T-helper 2 cell treated with Interferon-gamma antibody and Interleukin-4, amounts not matched to agents 5 μg/mL and 100 μg/mL, for 36 hours (primary cell): ENCODE data around the gene MTURN.

Experiments
- DNase-seq: peaks from one replicate; pipeline ENCODE4 v3.0.0; 2021; ENCODE audit warnings: low spot score
- H3K27ac Mint-ChIP-seq: one replicate; pipeline ENCODE4 v1.8.0; 2021; ENCODE audit warnings: mild to moderate bottlenecking, mixed read lengths
- H3K27me3 Mint-ChIP-seq: one replicate; pipeline ENCODE4 v1.8.0; 2021; ENCODE audit warnings: low read depth, mixed read lengths
- H3K36me3 Mint-ChIP-seq: one replicate; pipeline ENCODE4 v1.8.0; 2021; ENCODE audit warnings: low read depth, mixed read lengths
- H3K4me1 Mint-ChIP-seq: one replicate; pipeline ENCODE4 v1.8.0; 2021; ENCODE audit warnings: low read depth, mixed read lengths
- H3K4me3 Mint-ChIP-seq: one replicate; pipeline ENCODE4 v1.8.0; 2022; ENCODE audit warnings: mild to moderate bottlenecking, moderate library complexity, mixed read lengths
- H3K9me3 Mint-ChIP-seq: one replicate; pipeline ENCODE4 v1.8.0; 2021; ENCODE audit warnings: mixed read lengths

Gene MTURN

DNA sequence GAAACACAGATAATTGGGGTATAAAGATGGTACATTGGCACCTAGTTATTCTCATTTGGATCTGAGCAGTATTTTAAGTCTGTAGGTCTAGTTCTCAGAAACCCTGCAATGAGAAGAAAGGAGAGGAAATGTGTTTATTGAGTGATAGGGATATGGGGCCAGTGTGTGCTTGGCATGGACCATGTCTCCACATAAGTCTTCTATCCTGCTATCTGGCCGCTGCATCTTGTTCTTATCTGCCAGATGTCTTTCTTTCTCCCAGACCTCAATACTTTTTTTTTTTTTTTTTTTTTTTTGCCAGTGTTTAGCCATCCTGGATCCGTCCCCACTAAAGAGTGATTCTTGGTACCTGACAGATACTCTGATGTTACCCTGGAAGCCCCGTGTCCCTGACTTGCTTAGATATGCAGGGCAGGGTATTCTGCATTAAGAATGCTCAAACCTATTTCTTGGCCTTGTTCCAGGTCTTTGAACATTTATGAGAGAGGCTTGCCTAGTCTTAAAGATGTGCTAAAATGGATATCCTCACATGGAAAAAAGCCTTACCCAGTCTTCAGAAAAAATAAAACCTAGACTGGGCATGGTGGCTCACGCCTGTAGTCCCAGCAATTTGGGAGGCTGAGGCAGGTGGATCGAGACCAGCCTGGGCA, 10.0 kb downstream of the MTURN start:
- Mint-ChIP-seq H3K4me3 (no peak overlapping the region), H3K27ac (no peak overlapping the region), H3K9me3 (no peaks in the 10 kb centered on the region), H3K36me3 (no peaks in the 10 kb centered on the region), H3K27me3 (no peaks in the 10 kb centered on the region), H3K4me1 (peaks cover 11% of the 10 kb centered on the region)
- DNase-seq = no peak

- Mint-ChIP-seq H3K27me3 (no peaks in the 10 kb centered on the region), H3K9me3 (no peaks in the 10 kb centered on the region), H3K27ac (no peak overlapping the region), H3K4me3 (no peak overlapping the region), H3K36me3 (no peaks in the 10 kb centered on the region), H3K4me1 (peaks cover 11% of the 10 kb centered on the region)
- no peak for DNase-seq
Measured at GRCh38 chr7:30145426-30145970, 10.7 kb downstream of the MTURN start.

- no peaks in the 10 kb centered on the region for H3K9me3 Mint-ChIP-seq
- DNase-seq = no peak
- H3K27me3 Mint-ChIP-seq = no peaks in the 10 kb centered on the region
- no peak overlapping the region for H3K27ac Mint-ChIP-seq
- H3K4me1 Mint-ChIP-seq = peaks cover 11% of the 10 kb centered on the region
- no peaks in the 10 kb centered on the region for H3K36me3 Mint-ChIP-seq
- no peak overlapping the region for H3K4me3 Mint-ChIP-seq
Measured at GRCh38 chr7:30146127-30146612, 11.4 kb downstream of the MTURN start.

DNA sequence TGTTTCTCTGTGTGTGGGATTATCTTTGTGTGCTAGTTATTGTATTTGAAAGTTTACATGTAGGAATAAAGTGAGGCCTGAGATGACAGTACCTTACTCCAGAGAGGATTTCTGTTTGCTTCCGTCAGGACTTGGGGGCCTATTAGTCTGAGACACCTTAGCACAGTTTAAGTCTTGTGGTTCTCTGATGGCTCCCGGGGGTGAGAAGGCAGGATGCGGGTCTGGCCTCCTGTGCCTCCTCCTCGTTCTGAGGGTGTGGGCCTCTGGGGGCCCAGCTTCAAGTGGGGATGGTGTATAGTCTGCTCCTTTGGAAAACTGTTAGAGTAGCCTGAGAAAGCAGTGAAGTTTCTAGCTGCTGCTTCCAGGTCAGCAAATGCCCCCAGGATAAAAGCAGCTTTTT, 12.4 kb downstream of the MTURN start:
- Mint-ChIP-seq H3K4me1 (peaks cover 11% of the 10 kb centered on the region), H3K4me3 (no peak overlapping the region), H3K36me3 (no peaks in the 10 kb centered on the region), H3K27me3 (no peaks in the 10 kb centered on the region), H3K9me3 (no peaks in the 10 kb centered on the region), H3K27ac (no peak overlapping the region)
- no peak for DNase-seq

DNA sequence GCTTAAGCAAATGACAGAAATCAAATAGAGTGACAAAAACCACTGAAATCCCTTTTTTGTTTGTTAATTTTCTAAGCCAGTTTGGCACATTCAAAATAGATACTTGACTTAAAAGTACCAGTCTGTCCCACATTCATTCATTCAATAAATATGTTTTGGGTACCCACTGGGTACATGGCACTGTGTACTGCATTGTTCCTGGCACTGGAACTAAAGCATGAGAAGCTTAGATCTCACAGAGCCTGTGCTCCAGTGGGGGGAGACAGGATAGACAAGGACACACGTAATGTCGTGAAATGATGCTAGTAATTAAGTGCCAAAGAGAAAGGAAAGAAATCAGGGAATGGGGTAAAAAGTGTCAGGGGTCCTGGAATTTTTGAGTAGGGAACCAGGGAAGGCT, 13.0 kb downstream of the MTURN start:
- H3K9me3 Mint-ChIP-seq = no peaks in the 10 kb centered on the region
- H3K27me3 Mint-ChIP-seq = no peaks in the 10 kb centered on the region
- DNase-seq = no peak
- H3K27ac Mint-ChIP-seq = no peak overlapping the region
- H3K4me1 Mint-ChIP-seq = peaks cover 11% of the 10 kb centered on the region
- no peaks in the 10 kb centered on the region for H3K36me3 Mint-ChIP-seq
- H3K4me3 Mint-ChIP-seq = no peak overlapping the region

GRCh38 chr7:30148426-30148825, 13.6 kb downstream of the MTURN start:
- Mint-ChIP-seq H3K4me1 (peaks cover 11% of the 10 kb centered on the region), H3K4me3 (peak overlapping the region; percentile 35), H3K9me3 (no peaks in the 10 kb centered on the region), H3K27me3 (no peaks in the 10 kb centered on the region), H3K27ac (peak overlapping the region; percentile 6), H3K36me3 (no peaks in the 10 kb centered on the region)
- DNase-seq = no peak

DNA sequence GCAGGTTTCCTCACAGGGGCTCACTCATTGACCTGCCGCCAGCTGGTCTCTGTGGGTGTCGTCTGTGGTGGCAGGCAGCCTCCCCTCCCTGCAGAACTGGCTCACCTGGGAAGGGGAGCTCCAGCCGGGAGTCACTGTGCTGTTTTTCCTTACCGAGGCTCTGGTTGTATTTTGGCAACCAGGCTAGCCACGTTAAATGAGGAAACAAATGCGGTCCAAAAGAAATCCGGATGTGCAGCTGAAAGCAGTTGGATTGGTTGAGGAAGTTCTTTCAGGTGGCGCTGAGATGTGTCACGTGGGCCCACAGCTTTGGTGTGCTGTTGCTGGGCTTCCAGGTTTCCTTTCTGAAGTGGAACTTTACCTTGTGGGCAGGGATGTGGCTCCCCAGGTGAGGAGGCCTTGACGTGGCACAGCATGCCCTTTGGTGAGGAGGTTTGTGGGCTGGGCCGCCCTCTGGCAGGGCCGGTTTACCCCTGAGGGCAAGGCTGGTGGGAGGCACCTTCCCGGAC, 14.2 kb downstream of the MTURN start:
- no peaks in the 10 kb centered on the region for H3K36me3 Mint-ChIP-seq
- H3K27ac Mint-ChIP-seq = no peak overlapping the region
- H3K4me3 Mint-ChIP-seq = no peak overlapping the region
- no peak for DNase-seq
- H3K27me3 Mint-ChIP-seq = no peaks in the 10 kb centered on the region
- H3K4me1 Mint-ChIP-seq = peaks cover 11% of the 10 kb centered on the region
- no peaks in the 10 kb centered on the region for H3K9me3 Mint-ChIP-seq

- no peak for DNase-seq
- H3K36me3 Mint-ChIP-seq = no peaks in the 10 kb centered on the region
- no peak overlapping the region for H3K27ac Mint-ChIP-seq
- peaks cover 11% of the 10 kb centered on the region for H3K4me1 Mint-ChIP-seq
- no peak overlapping the region for H3K4me3 Mint-ChIP-seq
- no peaks in the 10 kb centered on the region for H3K9me3 Mint-ChIP-seq
- H3K27me3 Mint-ChIP-seq = no peaks in the 10 kb centered on the region
Measured at GRCh38 chr7:30149640-30150272, 15.0 kb downstream of the MTURN start.

- H3K4me1 Mint-ChIP-seq = peaks cover 11% of the 10 kb centered on the region
- no peak overlapping the region for H3K4me3 Mint-ChIP-seq
- H3K27me3 Mint-ChIP-seq = no peaks in the 10 kb centered on the region
- no peaks in the 10 kb centered on the region for H3K9me3 Mint-ChIP-seq
- no peak overlapping the region for H3K27ac Mint-ChIP-seq
- no peak for DNase-seq
- no peaks in the 10 kb centered on the region for H3K36me3 Mint-ChIP-seq
Measured at GRCh38 chr7:30150711-30151110, 15.9 kb downstream of the MTURN start.

DNA sequence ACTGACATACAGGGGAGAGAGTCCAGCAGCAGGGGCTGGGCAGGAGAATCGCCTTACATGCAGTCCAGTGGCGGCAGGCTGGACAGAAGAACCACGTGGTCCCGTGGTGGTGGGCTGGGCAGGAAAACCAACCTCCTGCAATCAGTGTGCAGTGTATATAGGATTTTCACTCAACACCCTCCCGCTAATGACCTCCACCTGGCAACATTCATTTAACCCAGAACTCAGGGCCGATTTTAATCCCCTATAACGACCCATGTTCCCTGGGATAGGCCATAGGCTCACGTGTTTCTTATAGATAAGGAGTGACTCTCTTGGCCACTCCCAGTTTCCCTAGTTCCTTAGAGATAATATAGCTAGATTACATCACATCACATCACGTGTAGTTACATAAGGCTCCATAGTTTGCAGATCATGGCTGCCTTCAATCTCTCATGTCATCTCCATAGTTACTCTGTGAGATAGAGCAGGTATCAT, 19.4 kb downstream of the MTURN start:
- no peaks in the 10 kb centered on the region for H3K27me3 Mint-ChIP-seq
- no peak overlapping the region for H3K4me3 Mint-ChIP-seq
- H3K9me3 Mint-ChIP-seq = no peaks in the 10 kb centered on the region
- no peak for DNase-seq
- peaks cover 12% of the 10 kb centered on the region for H3K4me1 Mint-ChIP-seq
- no peak overlapping the region for H3K27ac Mint-ChIP-seq
- H3K36me3 Mint-ChIP-seq = no peaks in the 10 kb centered on the region

DNA sequence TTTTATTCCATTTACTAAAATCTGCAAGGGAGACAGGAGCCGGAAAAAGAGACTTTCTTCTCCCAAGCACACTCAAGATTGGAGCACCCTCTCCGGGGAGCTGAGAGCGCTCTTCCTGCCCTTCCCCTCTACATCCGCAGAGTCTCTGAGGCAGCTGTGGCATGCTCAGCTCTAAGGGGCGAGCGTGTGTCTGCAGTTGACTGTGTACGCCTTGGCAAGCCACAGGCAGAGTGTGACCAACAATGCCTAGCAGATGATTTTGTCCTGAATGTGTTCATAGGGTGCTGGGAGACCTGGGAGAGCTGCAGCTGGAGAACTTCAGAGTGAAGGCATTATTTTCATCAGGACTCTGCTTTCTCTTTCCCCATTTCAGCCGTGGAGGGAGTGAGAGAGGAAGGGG, 20.7 kb downstream of the MTURN start:
- no peak overlapping the region for H3K4me3 Mint-ChIP-seq
- no peaks in the 10 kb centered on the region for H3K9me3 Mint-ChIP-seq
- H3K27me3 Mint-ChIP-seq = no peaks in the 10 kb centered on the region
- H3K36me3 Mint-ChIP-seq = no peaks in the 10 kb centered on the region
- peaks cover 22% of the 10 kb centered on the region for H3K4me1 Mint-ChIP-seq
- DNase-seq = no peak
- no peak overlapping the region for H3K27ac Mint-ChIP-seq

DNA sequence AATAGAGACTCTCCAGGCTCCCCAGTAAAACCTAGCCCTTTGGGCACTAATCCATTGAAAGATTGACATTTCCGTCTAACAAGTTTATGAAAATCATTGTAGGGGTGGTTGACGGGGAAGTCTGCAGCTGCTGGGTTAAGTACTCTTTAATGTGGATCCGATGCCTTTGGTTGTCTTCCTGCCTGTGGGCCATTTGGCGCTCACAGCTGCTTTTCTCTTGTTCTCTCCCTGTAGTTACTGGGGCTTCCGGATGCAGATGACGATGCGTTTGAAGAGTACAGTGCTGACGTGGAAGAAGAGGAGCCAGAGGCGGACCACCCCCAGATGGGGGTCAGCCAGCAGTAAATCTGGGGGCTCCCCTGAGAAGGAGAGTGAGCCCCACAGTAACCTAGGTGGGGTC, 22.4 kb downstream of the MTURN start:
- DNase-seq = no peak
- peak overlapping the region; percentile 75 for H3K27ac Mint-ChIP-seq
- H3K4me3 Mint-ChIP-seq = peak overlapping the region; percentile 32
- no peaks in the 10 kb centered on the region for H3K9me3 Mint-ChIP-seq
- peaks cover 31% of the 10 kb centered on the region for H3K4me1 Mint-ChIP-seq
- H3K27me3 Mint-ChIP-seq = no peaks in the 10 kb centered on the region
- H3K36me3 Mint-ChIP-seq = no peaks in the 10 kb centered on the region

- Mint-ChIP-seq H3K27me3 (no peaks in the 10 kb centered on the region), H3K36me3 (no peaks in the 10 kb centered on the region), H3K4me3 (peak overlapping the region; percentile 21), H3K4me1 (peaks cover 48% of the 10 kb centered on the region), H3K9me3 (no peaks in the 10 kb centered on the region), H3K27ac (no peak overlapping the region)
- DNase-seq = no peak
Measured at GRCh38 chr7:30159163-30159562, 24.4 kb downstream of the MTURN start.

- no peaks in the 10 kb centered on the region for H3K9me3 Mint-ChIP-seq
- H3K36me3 Mint-ChIP-seq = no peaks in the 10 kb centered on the region
- peak overlapping the region; percentile 22 for H3K27ac Mint-ChIP-seq
- no peaks in the 10 kb centered on the region for H3K27me3 Mint-ChIP-seq
- DNase-seq = peak; percentile 27
- peaks cover 52% of the 10 kb centered on the region for H3K4me1 Mint-ChIP-seq
- H3K4me3 Mint-ChIP-seq = peak overlapping the region; percentile 21
Measured at GRCh38 chr7:30159698-30160143, 24.9 kb downstream of the MTURN start.
